Measurements from ENCODE around the gene NEU2. TPM values are rescaled to one million over a fixed set of nuclear protein-coding genes. Genes with fewer than 3 reads are reported as not detected.

NEU2 gene
- polyA plus RNA-seq, 2 of the 4 experiments (the other 2 are of a cell fraction): not detected

GRCh38 chr2:233000886-233001750 lies 31.4 kb upstream of the NEU2 start:
- no peaks in the 10 kb centered on the region for H3K4me1 ChIP-seq
- FAIRE-seq: no peak
- no peak for ATAC-seq
- CTCF ChIA-PET: no interaction called here
- POLR2A ChIA-PET: no interaction called here
- no peak for DNase-seq (ENCODE audit: low read depth in 1 of 2, low spot score in 1 of 2)
- WGBS (ENCODE audit: missing lambda C conversion rate): 90% methylated on average over 18 of the region's 20 CpGs
- TF ChIP-seq MAX (IDR thresholded peaks at IDR 0.05): no peak
- TF ChIP-seq HOXB5 (CRISPR knock-in tag; IDR thresholded peaks at IDR 0.05): no peak
- TF ChIP-seq ZC3H11A (IDR thresholded peaks at IDR 0.05): no peak
- TF ChIP-seq, protein P1, sequence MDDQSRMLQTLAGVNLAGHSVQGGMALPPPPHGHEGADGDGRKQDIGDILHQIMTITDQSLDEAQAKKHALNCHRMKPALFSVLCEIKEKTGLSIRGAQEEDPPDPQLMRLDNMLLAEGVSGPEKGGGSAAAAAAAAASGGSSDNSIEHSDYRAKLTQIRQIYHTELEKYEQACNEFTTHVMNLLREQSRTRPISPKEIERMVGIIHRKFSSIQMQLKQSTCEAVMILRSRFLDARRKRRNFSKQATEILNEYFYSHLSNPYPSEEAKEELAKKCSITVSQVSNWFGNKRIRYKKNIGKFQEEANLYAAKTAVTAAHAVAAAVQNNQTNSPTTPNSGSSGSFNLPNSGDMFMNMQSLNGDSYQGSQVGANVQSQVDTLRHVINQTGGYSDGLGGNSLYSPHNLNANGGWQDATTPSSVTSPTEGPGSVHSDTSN (IDR thresholded peaks at IDR 0.05): no peak
- no peak for TF ChIP-seq MYC (IDR thresholded peaks at IDR 0.05; ENCODE audit: borderline replicate concordance, low read length)
- no peak for TF ChIP-seq KDM5A (IDR thresholded peaks at IDR 0.05)
- no peak for TF ChIP-seq HDAC2 (IDR thresholded peaks at IDR 0.05)
- TF ChIP-seq HES2 (IDR thresholded peaks at IDR 0.05): no peak
- TF ChIP-seq, protein P2, sequence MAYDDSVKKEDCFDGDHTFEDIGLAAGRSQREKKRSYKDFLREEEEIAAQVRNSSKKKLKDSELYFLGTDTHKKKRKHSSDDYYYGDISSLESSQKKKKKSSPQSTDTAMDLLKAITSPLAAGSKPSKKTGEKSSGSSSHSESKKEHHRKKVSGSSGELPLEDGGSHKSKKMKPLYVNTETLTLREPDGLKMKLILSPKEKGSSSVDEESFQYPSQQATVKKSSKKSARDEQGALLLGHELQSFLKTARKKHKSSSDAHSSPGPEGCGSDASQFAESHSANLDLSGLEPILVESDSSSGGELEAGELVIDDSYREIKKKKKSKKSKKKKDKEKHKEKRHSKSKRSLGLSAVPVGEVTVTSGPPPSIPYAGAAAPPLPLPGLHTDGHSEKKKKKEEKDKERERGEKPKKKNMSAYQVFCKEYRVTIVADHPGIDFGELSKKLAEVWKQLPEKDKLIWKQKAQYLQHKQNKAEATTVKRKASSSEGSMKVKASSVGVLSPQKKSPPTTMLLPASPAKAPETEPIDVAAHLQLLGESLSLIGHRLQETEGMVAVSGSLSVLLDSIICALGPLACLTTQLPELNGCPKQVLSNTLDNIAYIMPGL (CRISPR knock-in tag; IDR thresholded peaks at IDR 0.05; ENCODE audit: borderline replicate concordance): no peak
- TF ChIP-seq MAZ (IDR thresholded peaks at IDR 0.05; ENCODE audit: borderline replicate concordance, low read depth, low read length): no peak
- TF ChIP-seq KDM1A (IDR thresholded peaks at IDR 0.05; ENCODE audit: low read depth): no peak
- TF ChIP-seq EHF (CRISPR knock-in tag; IDR thresholded peaks at IDR 0.05): no peak
- no peak for TF ChIP-seq PHF8 (IDR thresholded peaks at IDR 0.05; ENCODE audit: borderline replicate concordance, low read depth)
- no peak for TF ChIP-seq CHD2 (IDR thresholded peaks at IDR 0.05; ENCODE audit: low read length, partially characterized antibody)
- no peak for TF ChIP-seq HEYL (CRISPR knock-in tag; IDR thresholded peaks at IDR 0.05)
- TF ChIP-seq USF2 (IDR thresholded peaks at IDR 0.05): no peak
- no peak for TF ChIP-seq NFE2L2 (conservative IDR thresholded peaks at IDR 0.05; ENCODE audit: low read length)
- no peak for TF ChIP-seq FOSB (CRISPR knock-in tag; IDR thresholded peaks at IDR 0.05)
- H3K27ac ChIP-seq: peak overlapping the region in 1 of 2 experiments; percentile 12; a peak in 1 of 6 replicates
- no peak overlapping the region for H3K4me3 ChIP-seq
- no peak overlapping the region for H3K4me2 ChIP-seq
- H3K9me3 ChIP-seq: no peaks in the 10 kb centered on the region

- Histone ChIP-seq H3K4me2 (no peak overlapping the region), H3K4me3 (no peak overlapping the region), H3K9me3 (no peaks in the 10 kb centered on the region), H3K27ac (no peak overlapping the region), H3K4me1 (no peaks in the 10 kb centered on the region)
- FAIRE-seq (no peak), DNase-seq (ENCODE audit: low read depth in 1 of 2, low spot score in 1 of 2) (no peak), ATAC-seq (no peak)
- POLR2A ChIA-PET: no interaction called here
- 89% methylated on average over 17 of the region's 19 CpGs for WGBS (ENCODE audit: missing lambda C conversion rate)
- CTCF ChIA-PET: interaction anchor here (1.2 to 2.1 kb wide), 3 partner anchors 23 to 51 kb away, joined by 4 to 6 read pairs (median 6); no protein-coding TSS in a partner anchor
- no peak for TF ChIP-seq KDM5A (IDR thresholded peaks at IDR 0.05)
- no peak for TF ChIP-seq MAZ (IDR thresholded peaks at IDR 0.05; ENCODE audit: borderline replicate concordance, low read depth, low read length)
- no peak for TF ChIP-seq NPAS2 (CRISPR knock-in tag; IDR thresholded peaks at IDR 0.05; ENCODE audit: borderline replicate concordance)
- no peak for TF ChIP-seq HEYL (CRISPR knock-in tag; IDR thresholded peaks at IDR 0.05)
- TF ChIP-seq MAX (IDR thresholded peaks at IDR 0.05): no peak
- TF ChIP-seq, protein P2 (CRISPR knock-in tag; IDR thresholded peaks at IDR 0.05; ENCODE audit: borderline replicate concordance): no peak
- TF ChIP-seq, protein P3, sequence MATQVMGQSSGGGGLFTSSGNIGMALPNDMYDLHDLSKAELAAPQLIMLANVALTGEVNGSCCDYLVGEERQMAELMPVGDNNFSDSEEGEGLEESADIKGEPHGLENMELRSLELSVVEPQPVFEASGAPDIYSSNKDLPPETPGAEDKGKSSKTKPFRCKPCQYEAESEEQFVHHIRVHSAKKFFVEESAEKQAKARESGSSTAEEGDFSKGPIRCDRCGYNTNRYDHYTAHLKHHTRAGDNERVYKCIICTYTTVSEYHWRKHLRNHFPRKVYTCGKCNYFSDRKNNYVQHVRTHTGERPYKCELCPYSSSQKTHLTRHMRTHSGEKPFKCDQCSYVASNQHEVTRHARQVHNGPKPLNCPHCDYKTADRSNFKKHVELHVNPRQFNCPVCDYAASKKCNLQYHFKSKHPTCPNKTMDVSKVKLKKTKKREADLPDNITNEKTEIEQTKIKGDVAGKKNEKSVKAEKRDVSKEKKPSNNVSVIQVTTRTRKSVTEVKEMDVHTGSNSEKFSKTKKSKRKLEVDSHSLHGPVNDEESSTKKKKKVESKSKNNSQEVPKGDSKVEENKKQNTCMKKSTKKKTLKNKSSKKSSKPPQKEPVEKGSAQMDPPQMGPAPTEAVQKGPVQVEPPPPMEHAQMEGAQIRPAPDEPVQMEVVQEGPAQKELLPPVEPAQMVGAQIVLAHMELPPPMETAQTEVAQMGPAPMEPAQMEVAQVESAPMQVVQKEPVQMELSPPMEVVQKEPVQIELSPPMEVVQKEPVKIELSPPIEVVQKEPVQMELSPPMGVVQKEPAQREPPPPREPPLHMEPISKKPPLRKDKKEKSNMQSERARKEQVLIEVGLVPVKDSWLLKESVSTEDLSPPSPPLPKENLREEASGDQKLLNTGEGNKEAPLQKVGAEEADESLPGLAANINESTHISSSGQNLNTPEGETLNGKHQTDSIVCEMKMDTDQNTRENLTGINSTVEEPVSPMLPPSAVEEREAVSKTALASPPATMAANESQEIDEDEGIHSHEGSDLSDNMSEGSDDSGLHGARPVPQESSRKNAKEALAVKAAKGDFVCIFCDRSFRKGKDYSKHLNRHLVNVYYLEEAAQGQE (IDR thresholded peaks at IDR 0.05): no peak
Observed at GRCh38 chr2:233002829-233003657, 29.4 kb upstream of the NEU2 start.

Data from A549 (cell line).